A549 treated with Hydrocortisone at 1 μM for 4 hours (cell line): ENCODE measurements around the gene P2RY14. TPM values are rescaled to one million over a fixed set of nuclear protein-coding genes. Genes with fewer than 3 reads are reported as not detected.

ENCODE experiments used
- total RNA-seq: library from RNA; stranded (reverse); fragments of 200-300 nt; extraction: Qiagen RNA extraction; gene quantifications from 5 replicates; pipeline ENCODE4 v1.2.3, GENCODE V29; 2022

Gene P2RY14
- not detected in 5 replicates for total RNA-seq

GRCh38 chr3:151278230-151278629 is at the start of gene P2RY14:
Gene P2RY14 (minus strand): TSS chr3:151278542. CDS start chr3:151214316, 64,226 bp downstream.

DNA sequence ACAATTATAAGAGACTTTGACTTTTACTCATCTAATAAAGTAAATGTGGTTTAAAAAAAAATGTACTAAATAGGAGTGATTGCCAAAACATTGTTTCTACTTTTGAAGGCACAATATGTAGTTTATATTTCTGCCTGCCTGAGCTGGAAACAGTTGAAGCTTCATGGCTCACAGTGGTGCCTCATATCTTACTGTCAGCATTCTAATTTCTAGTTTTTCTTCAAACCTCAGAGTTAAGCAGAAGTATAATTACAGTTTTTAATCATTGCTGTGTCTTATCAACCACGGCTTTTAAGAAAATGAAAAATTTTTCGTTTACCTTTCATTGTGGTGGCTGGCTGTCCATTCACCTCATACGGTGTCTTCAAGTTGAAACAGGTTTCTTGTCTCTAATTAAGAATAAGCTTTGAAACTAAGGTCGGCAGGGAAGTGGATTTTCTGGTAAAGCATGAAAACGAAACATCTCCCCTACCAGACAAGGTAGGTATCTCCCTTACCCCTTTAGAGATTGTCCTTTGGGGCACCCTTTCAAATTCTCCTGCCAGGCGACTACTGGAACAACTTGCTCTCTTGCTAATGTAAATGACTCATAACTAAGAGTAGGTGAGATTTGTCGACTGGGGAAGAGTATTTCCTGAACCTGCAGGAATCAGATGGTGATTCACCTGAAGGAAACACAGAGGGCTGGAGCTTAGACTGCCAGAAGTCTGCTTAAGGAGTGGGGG is 38.1 kb upstream of the P2RY14 start, which contains the start of gene GPR87:
Gene GPR87, minus strand, starts transcription at position 554 of the 725 bp plus-strand sequence. CDS start 16,720 bp downstream, outside the sequence.

DNA sequence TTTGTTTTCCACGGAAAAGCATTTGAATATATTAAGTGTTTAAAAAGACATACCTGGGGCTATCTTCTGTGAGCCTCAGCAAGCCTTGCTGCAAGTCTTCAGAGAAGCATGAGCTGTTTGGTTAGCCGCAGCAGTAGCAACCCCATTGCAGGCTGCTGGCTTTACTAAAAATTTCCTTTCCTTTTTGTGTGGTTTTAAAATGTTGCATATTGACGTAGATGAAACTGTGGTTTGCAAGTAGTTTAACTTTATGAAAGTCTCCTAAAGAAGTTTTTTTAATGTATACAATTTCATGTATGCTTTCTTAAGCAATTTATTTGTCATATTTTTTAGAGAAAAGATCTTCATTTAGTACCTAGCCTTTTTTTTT is 75.3 kb downstream of the P2RY14 start, which contains the start of gene GPR171:
Gene GPR171, minus strand, starts transcription at position 166 of the 370 bp plus-strand sequence. CDS start 3,830 bp downstream, outside the sequence.

Other genes starting within 250 kb of the P2RY14 start
- gene MED12L, start 192.9 kb downstream of the P2RY14 start, total RNA-seq, result 0.31 to 0.45 TPM (median 0.37 TPM) in 5 replicates
- not detected in 5 replicates for gene GPR171, start 75.3 kb downstream of the P2RY14 start, total RNA-seq
- gene GPR87, start 38.3 kb upstream of the P2RY14 start, total RNA-seq, result 2.3 to 2.7 TPM (median 2.6 TPM) in 5 replicates
- not detected in 5 replicates for gene P2RY13, start 51.0 kb upstream of the P2RY14 start, total RNA-seq
- not detected in 5 replicates for gene P2RY12, start 106.2 kb upstream of the P2RY14 start, total RNA-seq
- gene IGSF10, start 182.5 kb upstream of the P2RY14 start, total RNA-seq, result 0.30 to 0.54 TPM (median 0.47 TPM) in 5 replicates